SK-N-MC (cell line): ENCODE data around the gene PPP1R1C.

Source experiments
- DNase-seq: peaks from one replicate; pipeline ENCODE4 v3.0.0-alpha.2; 2011; ENCODE audit warnings: low read depth, low spot score
- H3K27ac ChIP-seq: fragments of 200-600 bp; sonication (generic); 2 replicates; pipeline ENCODE4 v1.5.1; 2016; ENCODE audit warnings: mixed run types
- H3K36me3 ChIP-seq: fragments of 200-600 bp; sonication (generic); 2 replicates; pipeline ENCODE4 v1.6.1; 2017; ENCODE audit warnings: antibody characterized with exemption, low read length, mixed read lengths; ENCODE audit not compliant: insufficient read depth
- H3K4me3 ChIP-seq: fragments of 200-600 bp; sonication (generic); 2 replicates; pipeline ENCODE4 v1.5.1; 2016
- H3K9ac ChIP-seq: fragments of 200-600 bp; sonication (generic); 2 replicates; pipeline ENCODE4 v1.8.0; 2017; ENCODE audit warnings: mixed run types, mixed read lengths; ENCODE audit not compliant: insufficient read length
- H3K9me3 ChIP-seq: fragments of 200-600 bp; sonication (generic); 2 replicates; pipeline ENCODE4 v1.6.1; 2017; ENCODE audit warnings: low read depth, mild to moderate bottlenecking, antibody characterized with exemption, low read length, moderate library complexity, mixed read lengths
- EZH2 ChIP-seq: fragments of 200-600 bp; sonication (generic); IDR thresholded peaks from one replicate; pipeline ENCODE4 v1.6.1; 2017; ENCODE audit warnings: antibody characterized with exemption
- FOXP2 ChIP-seq: optimal IDR thresholded peaks from 2 replicates; pipeline ENCODE3; 2011; ENCODE audit warnings: mild to moderate bottlenecking, moderate library complexity; ENCODE audit not compliant: insufficient read depth; ENCODE audit errors: extremely low read length, control extremely low read depth
- POLR2AphosphoS5 ChIP-seq: IDR thresholded peaks from 2 replicates; pipeline ENCODE4 v1.6.1; 2012; ENCODE audit warnings: mild to moderate bottlenecking, low read depth, low read length, borderline replicate concordance

Gene PPP1R1C

GRCh38 chr2:182165202-182165601 is 179.5 kb downstream of the PPP1R1C start:
- no peaks in the 10 kb centered on the region for H3K9me3 ChIP-seq
- TF ChIP-seq POLR2AphosphoS5: no peak
- TF ChIP-seq EZH2: no peak
- TF ChIP-seq FOXP2: no peak

GRCh38 chr2:182166406-182166805 is 180.8 kb downstream of the PPP1R1C start:
- Histone ChIP-seq H3K27ac (no peak overlapping the region), H3K36me3 (no peaks in the 10 kb centered on the region), H3K4me3 (no peak overlapping the region), H3K9ac (no peak overlapping the region), H3K9me3 (no peaks in the 10 kb centered on the region)
- DNase-seq: no peak
- TF ChIP-seq EZH2: no peak
- no peak for TF ChIP-seq POLR2AphosphoS5
- TF ChIP-seq FOXP2: no peak

More at GRCh38 chr2:182165202-182165601, 179.5 kb downstream of the PPP1R1C start:
- no peak overlapping the region for H3K9ac ChIP-seq
- no peak for DNase-seq
- no peaks in the 10 kb centered on the region for H3K36me3 ChIP-seq
- no peak overlapping the region for H3K27ac ChIP-seq
- no peak overlapping the region for H3K4me3 ChIP-seq

- TF ChIP-seq POLR2AphosphoS5: no peak
- TF ChIP-seq EZH2: no peak
- TF ChIP-seq FOXP2: no peak
- Histone ChIP-seq H3K9me3 (no peaks in the 10 kb centered on the region), H3K4me3 (no peak overlapping the region), H3K36me3 (no peaks in the 10 kb centered on the region), H3K27ac (no peak overlapping the region), H3K9ac (no peak overlapping the region)
- no peak for DNase-seq
These were observed 181.2 kb downstream of the PPP1R1C start for GRCh38 chr2:182166841-182167240.
